ENCODE results near the gene RAB1A. TPM values are rescaled to one million over a fixed set of nuclear protein-coding genes. Genes with fewer than 3 reads are reported as not detected.

RAB1A gene
- total RNA-seq: 59.4 and 112 TPM in 2 replicates

GRCh38 chr2:65129826-65130663, at the start of gene RAB1A:
Gene RAB1A, minus strand, starts transcription at chr2:65130106. Its CDS starts 191 bp downstream, at chr2:65129915.

GRCh38 chr2:65056215-65057053, 73.5 kb downstream of the RAB1A start, which contains the start of gene CEP68:
Gene CEP68, plus strand, starts transcription at chr2:65056416. Its CDS starts 13,029 bp downstream, at chr2:65069445.

Other genes with a start within 250 kb of the RAB1A start
- 11.7 and 15.7 TPM in 2 replicates for gene SLC1A4, start 140.7 kb downstream of the RAB1A start, total RNA-seq
- gene CEP68, start 73.7 kb downstream of the RAB1A start, total RNA-seq: 24.8 and 35.6 TPM in 2 replicates
- gene ACTR2, start 97.7 kb upstream of the RAB1A start, total RNA-seq: 92.1 and 156 TPM in 2 replicates

Data from bladder microvascular endothelial cell (primary cell).